GM23338 (cell line): Measurements from ENCODE around the gene KIAA0513. TPM values are rescaled to one million over a fixed set of nuclear protein-coding genes. Genes with fewer than 3 reads are reported as not detected.

Experiments
- CREB1 ChIP-seq: fragments of 250-450 bp; sonication (Bioruptor Pico); IDR thresholded peaks from 2 replicates; pipeline ENCODE4 v1.5.0; 2020; ENCODE audit warnings: low read depth, mild to moderate bottlenecking, moderate library complexity
- CTCF ChIP-seq, 2 experiments: fragments of 200-600 bp in 1 of 2; sonication (generic) in 1 of 2; conservative IDR thresholded peaks; 2 replicates each; pipeline versions ENCODE4 v1.5.1 to v1.6.1; 2016 to 2017; ENCODE audit warnings: antibody characterized with exemption in 2 of 2, low read depth in 2 of 2, mild to moderate bottlenecking in 2 of 2, moderate library complexity in 1 of 2
- ETS1 ChIP-seq: IDR thresholded peaks from 2 replicates; pipeline ENCODE4 v1.6.1; 2016; ENCODE audit warnings: antibody characterized with exemption
- EZH2 ChIP-seq: fragments of 200-600 bp; sonication (generic); IDR thresholded peaks from one replicate; pipeline ENCODE4 v1.8.0; 2017; ENCODE audit warnings: antibody characterized with exemption, mild to moderate bottlenecking, low read depth; ENCODE audit not compliant: unreplicated experiment
- JUNB ChIP-seq: IDR thresholded peaks from one replicate; pipeline ENCODE4 v1.6.1; 2016; ENCODE audit warnings: antibody characterized with exemption; ENCODE audit not compliant: unreplicated experiment
- POLR2AphosphoS5 ChIP-seq: IDR thresholded peaks from 2 replicates; pipeline ENCODE4 v1.6.1; 2016; ENCODE audit warnings: antibody characterized with exemption, low read depth
- STAT1 ChIP-seq: IDR thresholded peaks from one replicate; pipeline ENCODE4 v1.6.1; 2016; ENCODE audit warnings: antibody characterized with exemption; ENCODE audit not compliant: unreplicated experiment
- ZNF331 ChIP-seq: fragments of 250-450 bp; sonication (Bioruptor Pico); IDR thresholded peaks from 2 replicates; pipeline ENCODE4 v1.5.0; 2020; ENCODE audit warnings: low read depth, mild to moderate bottlenecking, moderate library complexity
- ZNF462 ChIP-seq: fragments of 250-450 bp; sonication (Bioruptor Pico); IDR thresholded peaks from 2 replicates; pipeline ENCODE4 v1.5.0; 2020; ENCODE audit warnings: mild to moderate bottlenecking, moderate library complexity
- polyA plus RNA-seq: library from polyadenylated mRNA; unstranded; fragments of >200 nt; fragmentation: Nextera tagmentation; extraction: Ambion mirVana; gene quantifications from 2 replicates; pipeline ENCODE4 v1.2.1, GENCODE V29; 2016
- total RNA-seq: library from RNA; depleted of rRNA; stranded (reverse); fragments of >200 nt; shearing (Covaris generic); gene quantifications from 2 replicates; pipeline ENCODE4 v1.2.3, GENCODE V29; 2014

The KIAA0513 gene
- total and polyA plus RNA-seq, 2 experiments from 2014 or later: 2.1 to 8.7 TPM

GRCh38 chr16:85037721-85038120 is 10.1 kb downstream of the KIAA0513 start (continued):
- TF ChIP-seq ZNF462 (CRISPR knock-in tag): no peak
- TF ChIP-seq CTCF (conservative IDR thresholded peaks at IDR 0.05; ENCODE audit: low read depth in 2 of 2): no peak
- TF ChIP-seq JUNB: no peak
- TF ChIP-seq POLR2AphosphoS5: no peak
- no peak for TF ChIP-seq STAT1
- TF ChIP-seq EZH2: no peak
- no peak for TF ChIP-seq CREB1 (CRISPR knock-in tag)
- TF ChIP-seq ETS1: no peak
- no peak for TF ChIP-seq ZNF331 (CRISPR knock-in tag)
